GM12801 (cell line): Measurements from ENCODE around the gene NMRK1.

ENCODE experiments used
- TF ChIP-seq, protein P1 (sequence below): IDR thresholded peaks from one replicate; pipeline ENCODE4 v1.5.1; 2011; ENCODE audit warnings: control low read depth; ENCODE audit not compliant: insufficient read length; ENCODE audit errors: extremely low read depth

NMRK1 gene

DNA sequence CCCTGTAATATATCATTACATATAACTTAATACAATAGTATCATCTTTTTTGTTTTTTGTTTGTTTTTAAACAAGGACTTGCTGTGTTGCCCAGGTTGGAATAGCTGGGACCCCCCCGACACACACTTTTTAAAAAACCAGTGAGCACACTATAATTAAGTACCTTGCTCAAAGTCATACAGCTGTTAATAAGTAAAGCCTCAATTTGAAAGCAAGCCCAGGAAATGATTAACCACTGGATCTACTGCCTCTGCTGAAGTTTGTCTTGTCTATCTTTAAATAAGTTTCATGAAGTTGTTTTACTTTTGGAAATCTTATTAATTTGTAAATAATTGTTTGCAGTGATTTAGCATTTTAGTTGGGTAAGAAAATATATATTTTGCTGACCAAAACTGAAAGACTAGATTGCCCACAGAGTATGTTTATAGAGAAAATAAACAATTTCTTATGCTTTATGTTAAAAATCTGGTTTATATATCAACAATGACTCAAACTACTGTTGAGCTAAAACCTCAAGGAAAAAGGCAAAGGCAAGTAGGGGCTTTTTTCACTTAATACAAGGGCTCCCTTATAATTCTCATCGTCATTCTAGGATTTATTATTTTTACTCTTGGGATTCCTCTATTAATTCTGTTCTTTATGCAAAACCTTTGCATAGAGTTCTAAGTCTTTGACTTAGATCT lies 54.0 kb downstream of the NMRK1 start:
- TF ChIP-seq, protein P1, sequence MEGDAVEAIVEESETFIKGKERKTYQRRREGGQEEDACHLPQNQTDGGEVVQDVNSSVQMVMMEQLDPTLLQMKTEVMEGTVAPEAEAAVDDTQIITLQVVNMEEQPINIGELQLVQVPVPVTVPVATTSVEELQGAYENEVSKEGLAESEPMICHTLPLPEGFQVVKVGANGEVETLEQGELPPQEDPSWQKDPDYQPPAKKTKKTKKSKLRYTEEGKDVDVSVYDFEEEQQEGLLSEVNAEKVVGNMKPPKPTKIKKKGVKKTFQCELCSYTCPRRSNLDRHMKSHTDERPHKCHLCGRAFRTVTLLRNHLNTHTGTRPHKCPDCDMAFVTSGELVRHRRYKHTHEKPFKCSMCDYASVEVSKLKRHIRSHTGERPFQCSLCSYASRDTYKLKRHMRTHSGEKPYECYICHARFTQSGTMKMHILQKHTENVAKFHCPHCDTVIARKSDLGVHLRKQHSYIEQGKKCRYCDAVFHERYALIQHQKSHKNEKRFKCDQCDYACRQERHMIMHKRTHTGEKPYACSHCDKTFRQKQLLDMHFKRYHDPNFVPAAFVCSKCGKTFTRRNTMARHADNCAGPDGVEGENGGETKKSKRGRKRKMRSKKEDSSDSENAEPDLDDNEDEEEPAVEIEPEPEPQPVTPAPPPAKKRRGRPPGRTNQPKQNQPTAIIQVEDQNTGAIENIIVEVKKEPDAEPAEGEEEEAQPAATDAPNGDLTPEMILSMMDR, result no peak

DNA sequence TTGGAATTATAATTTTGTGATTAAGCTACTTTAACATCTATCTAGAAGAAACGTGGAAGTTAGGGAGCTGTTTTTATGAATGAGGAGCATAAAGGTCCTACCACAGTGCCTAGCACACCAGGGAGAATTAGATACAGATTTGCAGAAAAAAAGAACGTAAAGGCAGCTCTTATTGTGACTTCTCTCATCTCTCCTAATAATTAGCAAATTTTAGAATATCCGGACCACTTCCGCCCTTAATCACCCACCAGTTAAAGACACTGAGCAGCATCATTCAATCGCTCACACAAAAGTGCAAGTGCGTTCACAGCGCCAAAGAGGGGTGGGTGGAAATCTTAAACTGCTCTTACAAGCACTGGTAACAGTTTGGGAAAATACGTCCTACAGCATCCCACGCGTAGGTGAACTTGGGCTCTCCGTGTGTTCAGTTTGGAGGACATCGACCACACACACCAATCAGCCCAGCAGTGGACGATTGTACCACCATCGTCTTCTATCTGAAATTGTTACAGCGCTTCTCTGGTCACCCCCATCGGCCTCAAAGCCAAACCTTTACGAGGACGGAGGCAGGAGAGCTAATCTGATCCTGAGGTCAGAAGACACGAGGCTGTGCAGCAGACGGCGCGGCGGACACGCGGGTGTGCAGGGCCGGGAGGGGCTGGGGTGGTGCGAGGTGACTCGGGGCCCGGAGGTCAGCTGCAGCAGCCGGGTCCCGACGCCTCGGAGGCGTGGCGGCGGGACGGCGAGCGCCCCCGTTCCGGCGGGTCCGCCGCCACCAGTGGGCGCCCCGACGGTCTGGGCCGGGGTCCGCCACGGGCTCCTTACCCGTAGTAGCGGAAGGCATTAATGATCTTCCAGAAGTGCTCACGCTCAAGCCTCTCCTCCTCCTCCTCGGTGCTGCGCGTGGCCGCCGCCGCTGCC lies 60.5 kb downstream of the NMRK1 start:
- TF ChIP-seq, protein P1, result no peak

GRCh38 chr9:75023846-75024245 lies 64.1 kb downstream of the NMRK1 start:
- TF ChIP-seq, protein P1, result no peak

- TF ChIP-seq, protein P1, result no peak
Measured at GRCh38 chr9:75019654-75020053, 68.3 kb downstream of the NMRK1 start.

GRCh38 chr9:75019022-75019421 lies 68.9 kb downstream of the NMRK1 start:
- TF ChIP-seq, protein P1, result no peak

GRCh38 chr9:75017378-75017777 lies 70.6 kb downstream of the NMRK1 start:
- TF ChIP-seq, protein P1, result no peak

DNA sequence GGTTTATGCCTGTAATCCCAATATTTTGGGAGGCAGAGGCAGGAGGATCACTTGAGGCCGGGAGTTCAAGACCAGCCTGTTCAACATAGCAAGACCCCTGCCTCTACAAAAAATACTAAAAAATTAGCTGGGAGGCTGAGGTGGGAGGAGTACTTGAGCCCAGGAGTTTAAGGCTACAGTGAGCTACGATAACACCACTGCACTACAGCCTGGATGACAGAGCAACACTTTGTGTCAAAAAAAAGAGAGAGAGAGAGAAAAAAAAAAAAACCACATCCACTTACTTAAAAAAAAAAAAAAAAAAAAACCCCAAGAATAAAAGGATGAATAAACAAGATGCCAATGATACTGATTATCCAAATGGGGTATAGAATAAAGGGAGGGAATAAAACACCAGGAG lies 74.2 kb downstream of the NMRK1 start:
- TF ChIP-seq, protein P1, result no peak
